Skeletal muscle tissue (tissue), 4 donors: ENCODE data around the gene FHOD3. TPM values are rescaled to one million over a fixed set of nuclear protein-coding genes. Genes with fewer than 3 reads are reported as not detected.

Source experiments
- H3K27ac ChIP-seq: one replicate; pipeline ENCODE4 v1.7.0; 2013; ENCODE audit warnings: mild to moderate bottlenecking, low read depth, low read length, inconsistent platforms
- H3K27me3 ChIP-seq, 3 donors: one replicate each; pipeline ENCODE4 v1.7.0; 2013; ENCODE audit warnings: low read length in 3 of 3; ENCODE audit not compliant: control insufficient read depth in 3 of 3, insufficient read depth in 3 of 3
- H3K36me3 ChIP-seq, 3 donors: one replicate each; pipeline ENCODE4 v1.7.0; 2013; ENCODE audit warnings: low read length in 3 of 3; ENCODE audit not compliant: control insufficient read depth in 3 of 3, insufficient read depth in 3 of 3
- H3K4me1 ChIP-seq, 3 donors: one replicate each; pipeline ENCODE4 v1.7.0; 2013; ENCODE audit warnings: low read length in 3 of 3, mild to moderate bottlenecking in 3 of 3; ENCODE audit not compliant: control insufficient read depth in 3 of 3, insufficient read depth in 3 of 3
- H3K4me3 ChIP-seq, 3 donors: one replicate each; pipeline ENCODE4 v1.7.0; 2013; ENCODE audit warnings: low read length in 3 of 3
- H3K9ac ChIP-seq, 3 donors: one replicate each; pipeline ENCODE4 v1.7.0; 2013; ENCODE audit warnings: low read length in 3 of 3, mild to moderate bottlenecking in 3 of 3, moderate library complexity in 2 of 3, low read depth in 1 of 3
- H3K9me3 ChIP-seq, 3 donors: one replicate each; pipeline ENCODE4 v1.7.0; 2013; ENCODE audit warnings: low read length in 3 of 3; ENCODE audit not compliant: control insufficient read depth in 3 of 3
- total RNA-seq: library from RNA; depleted of rRNA; stranded (reverse); fragments of >200 nt; gene quantifications from one replicate; pipeline ENCODE4 v1.2.3, GENCODE V29; 2014
- donor health status: Osteomylitis.

The FHOD3 gene
- total RNA-seq, 1 donor from 2014 or later, result 15.7 TPM

DNA sequence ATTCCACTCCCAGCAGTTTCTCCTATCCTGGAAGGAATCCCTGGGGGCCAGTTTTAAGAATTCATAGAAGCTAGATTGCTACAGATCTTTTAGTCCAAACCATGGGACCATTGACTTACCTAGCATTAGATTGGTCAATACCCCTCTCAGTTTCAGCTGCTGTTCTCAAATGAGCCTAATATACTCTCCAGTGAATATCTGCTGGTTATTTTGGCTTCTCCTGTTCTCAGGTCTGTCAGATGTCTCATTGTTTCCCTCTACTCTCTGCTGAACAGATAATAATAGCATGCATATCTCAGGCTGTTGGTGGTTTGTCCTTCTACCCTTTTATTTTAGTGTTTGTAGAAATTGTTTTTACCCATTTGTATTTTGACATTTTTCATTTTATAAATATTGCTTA is 99.5 kb downstream of the FHOD3 start:
- Histone ChIP-seq H3K27me3 (no peaks in the 10 kb centered on the region), H3K36me3 (no peaks in the 10 kb centered on the region), H3K4me3 (no peak overlapping the region), H3K27ac (peak overlapping the region; percentile 66), H3K9ac (no peak overlapping the region), H3K4me1 (peaks cover 14 to 45% (median 33%) of the 10 kb centered on the region in 3 donors), H3K9me3 (peaks cover 0 to 3% (median 0%) of the 10 kb centered on the region in 3 donors)

DNA sequence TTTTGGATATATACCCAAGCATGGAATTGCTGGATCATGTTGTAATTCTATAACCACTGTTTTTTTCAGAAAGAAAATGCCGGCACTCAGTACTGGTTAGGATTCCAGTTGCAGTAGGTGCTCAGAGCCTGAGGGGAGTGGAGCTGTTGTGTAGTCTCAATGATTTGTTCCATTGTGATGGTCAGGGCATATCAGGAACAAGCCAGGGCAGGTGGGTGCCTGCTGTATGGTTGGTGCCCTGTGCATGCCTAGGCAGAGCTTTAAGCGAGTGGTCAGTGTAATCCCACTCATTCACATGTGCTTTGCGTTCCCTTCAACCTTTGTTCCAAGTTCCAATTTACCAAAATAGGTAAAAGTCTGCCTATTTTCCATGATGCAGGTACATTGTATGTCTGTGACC is 100.9 kb downstream of the FHOD3 start:
- no peaks in the 10 kb centered on the region for H3K27me3 ChIP-seq
- peaks cover 9 to 45% (median 32%) of the 10 kb centered on the region in 3 donors for H3K4me1 ChIP-seq
- no peak overlapping the region for H3K4me3 ChIP-seq
- peaks cover 0 to 3% (median 0%) of the 10 kb centered on the region in 3 donors for H3K9me3 ChIP-seq
- no peak overlapping the region for H3K27ac ChIP-seq
- no peak overlapping the region for H3K9ac ChIP-seq
- H3K36me3 ChIP-seq, result no peaks in the 10 kb centered on the region

DNA sequence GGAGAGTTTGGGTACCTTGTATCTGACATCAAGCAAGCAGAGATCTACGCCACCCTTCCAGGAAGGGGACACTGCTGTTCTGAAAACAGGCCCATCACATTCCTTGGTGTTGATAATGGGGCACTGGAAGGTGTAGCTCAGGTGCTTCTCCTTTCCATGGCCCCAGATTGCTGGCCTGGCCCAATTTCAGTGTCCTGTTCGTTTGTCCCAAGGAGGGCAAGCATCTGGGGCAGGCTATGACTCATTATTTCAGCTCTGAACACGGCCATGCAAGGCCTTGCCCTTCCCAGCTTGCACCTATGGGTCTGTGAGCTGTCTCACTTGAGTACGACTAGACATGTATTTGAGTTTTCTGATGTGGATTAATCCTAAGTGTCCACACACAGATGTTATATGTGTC is 101.5 kb downstream of the FHOD3 start:
- peaks cover 12 to 46% (median 33%) of the 10 kb centered on the region in 3 donors for H3K4me1 ChIP-seq
- no peak overlapping the region for H3K9ac ChIP-seq
- H3K27me3 ChIP-seq, result no peaks in the 10 kb centered on the region
- H3K9me3 ChIP-seq, result peaks cover 0 to 3% (median 0%) of the 10 kb centered on the region in 3 donors
- H3K36me3 ChIP-seq, result no peaks in the 10 kb centered on the region
- H3K27ac ChIP-seq, result no peak overlapping the region
- no peak overlapping the region for H3K4me3 ChIP-seq

DNA sequence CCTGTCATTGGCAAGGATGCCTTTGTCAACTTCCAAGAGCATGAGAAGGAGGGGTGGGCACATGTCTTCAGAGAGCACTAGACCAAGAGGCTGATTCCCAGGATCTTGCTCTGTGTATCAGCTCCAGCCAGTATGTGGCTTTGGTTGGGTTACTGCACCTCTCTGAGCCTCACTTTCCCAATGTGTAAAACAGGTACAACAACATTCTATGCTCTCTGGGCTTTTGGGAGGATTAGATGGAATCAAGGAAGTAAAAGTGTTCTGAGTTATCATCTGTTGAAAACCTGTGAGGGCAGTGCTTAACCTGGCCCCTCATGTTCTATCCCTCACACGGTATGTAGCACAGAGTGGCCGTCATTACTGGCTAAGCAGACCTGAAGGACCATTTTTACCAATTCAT is 103.9 kb downstream of the FHOD3 start:
- no peak overlapping the region for H3K9ac ChIP-seq
- no peaks in the 10 kb centered on the region for H3K36me3 ChIP-seq
- peaks cover 16 to 61% (median 44%) of the 10 kb centered on the region in 3 donors for H3K4me1 ChIP-seq
- no peaks in the 10 kb centered on the region for H3K9me3 ChIP-seq
- no peaks in the 10 kb centered on the region for H3K27me3 ChIP-seq
- H3K27ac ChIP-seq, result no peak overlapping the region
- H3K4me3 ChIP-seq, result no peak overlapping the region

DNA sequence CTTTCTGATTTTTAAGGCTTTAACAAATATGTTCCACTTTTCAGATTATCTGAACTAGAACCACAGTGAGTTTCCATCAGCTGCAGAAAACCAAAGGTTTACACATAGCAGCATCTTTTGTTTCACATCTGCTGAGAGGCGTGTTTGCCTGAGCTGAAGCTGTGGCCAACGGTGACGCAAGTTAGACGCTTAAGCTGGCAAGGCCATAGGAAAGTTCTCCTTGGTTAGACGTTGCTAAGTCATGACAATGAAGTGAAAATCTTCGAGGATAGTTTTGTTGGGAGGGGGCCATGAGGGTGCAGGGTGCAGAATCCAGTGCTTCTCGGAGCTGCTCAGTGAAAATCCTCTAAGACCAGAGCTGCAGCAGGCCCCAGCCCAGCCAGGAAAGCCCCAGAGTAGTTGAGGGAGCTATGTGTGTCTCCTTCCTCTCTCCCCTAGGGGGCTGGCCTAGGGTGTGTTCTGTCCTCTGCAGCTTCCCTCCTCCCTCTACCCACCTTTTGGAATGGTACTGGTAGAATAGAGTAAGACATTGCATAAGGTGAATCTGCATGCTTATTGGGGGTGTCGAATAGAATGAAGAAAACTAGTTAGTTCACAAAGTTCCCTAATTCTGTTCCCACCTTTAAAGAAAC is 105.4 kb downstream of the FHOD3 start:
- peak overlapping the region in 1 of 3 donors; percentile 55 for H3K9ac ChIP-seq
- H3K4me1 ChIP-seq, result peaks cover 16 to 58% (median 49%) of the 10 kb centered on the region in 3 donors

DNA sequence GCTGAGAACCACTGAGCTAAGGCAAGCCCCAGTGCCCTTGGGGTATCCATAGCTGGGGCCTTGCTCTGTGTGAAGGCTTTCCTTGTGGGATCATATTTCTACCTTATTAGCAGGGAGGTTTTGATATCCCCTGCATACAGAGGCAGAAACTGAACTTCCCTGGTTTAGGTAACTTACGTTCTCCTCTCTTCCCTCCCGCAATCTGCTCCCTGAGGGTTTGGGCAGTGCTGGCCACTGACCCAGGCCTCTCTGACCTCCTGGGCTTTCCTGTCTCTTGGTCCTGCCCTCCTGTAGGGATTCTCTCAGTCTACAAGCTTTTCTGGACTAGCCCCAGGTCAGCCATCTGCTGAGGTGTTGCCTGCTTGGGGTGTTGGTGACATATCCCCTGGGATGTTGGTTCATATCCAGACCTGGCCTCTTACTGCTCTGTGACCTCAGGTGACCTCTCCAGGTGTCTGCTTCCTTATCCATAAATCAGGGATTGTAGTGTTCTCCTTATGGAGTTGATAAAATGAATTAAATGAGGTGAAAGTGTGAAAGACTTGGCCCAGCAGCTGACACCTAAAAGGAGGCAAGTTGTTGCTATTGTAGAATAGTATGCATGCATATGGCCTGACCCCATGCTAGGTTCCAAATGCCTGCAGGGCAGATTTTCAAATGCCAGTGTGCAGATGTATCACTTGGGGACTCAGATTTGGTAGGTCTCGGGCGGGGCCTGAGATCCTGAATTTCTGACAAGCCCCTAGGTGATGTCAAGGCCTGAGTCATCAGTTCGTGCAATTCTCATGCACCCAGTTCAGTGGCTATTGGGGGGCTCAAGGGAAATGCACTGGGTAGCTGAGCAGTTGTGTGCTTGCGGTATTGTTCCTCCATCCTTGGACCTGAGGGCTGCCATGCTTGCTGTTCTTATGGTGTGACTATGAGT is 106.6 kb downstream of the FHOD3 start:
- no peaks in the 10 kb centered on the region for H3K36me3 ChIP-seq
- H3K4me1 ChIP-seq, result peaks cover 16 to 49% (median 42%) of the 10 kb centered on the region in 3 donors
- H3K27me3 ChIP-seq, result no peaks in the 10 kb centered on the region
- no peaks in the 10 kb centered on the region for H3K9me3 ChIP-seq
- H3K27ac ChIP-seq, result no peak overlapping the region
- H3K9ac ChIP-seq, result no peak overlapping the region
- H3K4me3 ChIP-seq, result no peak overlapping the region

More for the DNA sequence above, 105.4 kb downstream of the FHOD3 start:
- Histone ChIP-seq H3K9me3 (no peaks in the 10 kb centered on the region), H3K4me3 (peak overlapping the region in 1 of 3 donors; percentile 8), H3K36me3 (no peaks in the 10 kb centered on the region), H3K27me3 (no peaks in the 10 kb centered on the region), H3K27ac (peak overlapping the region; percentile 65)

DNA sequence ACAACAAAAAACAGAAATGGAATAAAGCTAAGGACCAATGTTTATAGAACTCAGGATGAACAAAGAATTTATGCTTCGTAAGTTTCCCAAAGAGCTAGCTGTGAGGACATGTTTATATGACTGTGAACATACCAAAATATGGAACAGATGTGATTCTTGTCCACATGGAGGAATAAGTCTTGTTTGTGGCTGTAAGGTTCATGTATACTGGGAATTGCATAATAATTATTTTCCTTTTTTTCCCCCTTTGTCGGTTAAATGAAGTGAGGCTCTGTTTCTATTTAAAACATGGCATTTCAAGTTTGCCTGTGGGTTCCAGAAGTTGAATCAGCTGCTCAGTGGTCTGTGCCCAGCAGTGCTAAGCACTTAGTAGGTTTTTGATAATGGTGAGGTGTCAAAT is 108.1 kb downstream of the FHOD3 start:
- H3K9ac ChIP-seq, result no peak overlapping the region
- H3K27me3 ChIP-seq, result no peaks in the 10 kb centered on the region
- no peak overlapping the region for H3K4me3 ChIP-seq
- H3K36me3 ChIP-seq, result no peaks in the 10 kb centered on the region
- no peaks in the 10 kb centered on the region for H3K9me3 ChIP-seq
- H3K4me1 ChIP-seq, result peaks cover 16 to 45% (median 38%) of the 10 kb centered on the region in 3 donors
- no peak overlapping the region for H3K27ac ChIP-seq

DNA sequence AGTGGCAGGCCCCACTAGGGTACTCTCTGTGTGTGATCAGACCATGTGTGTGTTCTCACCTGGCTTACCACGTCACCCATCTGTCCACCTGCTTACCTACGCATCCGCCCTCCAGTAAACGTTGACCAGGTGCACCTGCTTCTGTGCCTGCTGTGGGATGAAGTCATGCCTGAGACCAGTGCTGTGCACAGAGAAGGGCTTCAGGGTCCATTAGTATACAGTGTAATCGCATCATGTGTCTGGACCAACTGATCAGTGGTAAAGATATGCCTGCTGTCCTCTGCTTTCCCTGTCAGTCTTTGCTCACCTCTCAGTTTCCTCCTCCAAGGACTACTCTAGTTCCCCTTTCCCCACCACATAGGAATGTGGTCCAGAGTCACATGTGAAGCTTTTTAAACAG is 109.3 kb downstream of the FHOD3 start:
- no peak overlapping the region for H3K4me3 ChIP-seq
- H3K36me3 ChIP-seq, result no peaks in the 10 kb centered on the region
- no peaks in the 10 kb centered on the region for H3K9me3 ChIP-seq
- H3K4me1 ChIP-seq, result peaks cover 16 to 38% (median 36%) of the 10 kb centered on the region in 3 donors
- no peak overlapping the region for H3K9ac ChIP-seq
- H3K27me3 ChIP-seq, result no peaks in the 10 kb centered on the region
- no peak overlapping the region for H3K27ac ChIP-seq

DNA sequence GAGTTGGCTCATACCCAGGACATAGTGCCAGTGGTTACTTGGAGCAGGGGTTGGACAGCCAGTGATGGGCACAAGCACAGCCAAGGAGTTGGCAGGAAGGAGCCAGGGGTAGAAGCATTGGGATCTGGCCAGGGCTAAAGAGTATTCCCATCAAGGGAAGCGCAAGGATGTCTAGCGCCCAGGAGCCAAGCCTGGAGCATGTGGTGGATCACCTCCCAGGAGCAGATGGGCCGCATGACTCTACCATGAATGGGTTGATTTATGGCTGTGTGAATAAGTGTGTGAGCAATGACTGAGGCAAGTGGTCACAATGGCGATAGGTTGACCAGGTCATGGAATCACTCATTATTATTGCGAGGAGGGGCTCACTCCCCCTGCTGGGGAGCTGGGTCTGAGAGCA is 111.1 kb downstream of the FHOD3 start:
- H3K27me3 ChIP-seq, result no peaks in the 10 kb centered on the region
- no peaks in the 10 kb centered on the region for H3K36me3 ChIP-seq
- no peak overlapping the region for H3K27ac ChIP-seq
- H3K9me3 ChIP-seq, result no peaks in the 10 kb centered on the region
- no peak overlapping the region for H3K4me3 ChIP-seq
- no peak overlapping the region for H3K9ac ChIP-seq
- H3K4me1 ChIP-seq, result peaks cover 8 to 26% (median 20%) of the 10 kb centered on the region in 3 donors

DNA sequence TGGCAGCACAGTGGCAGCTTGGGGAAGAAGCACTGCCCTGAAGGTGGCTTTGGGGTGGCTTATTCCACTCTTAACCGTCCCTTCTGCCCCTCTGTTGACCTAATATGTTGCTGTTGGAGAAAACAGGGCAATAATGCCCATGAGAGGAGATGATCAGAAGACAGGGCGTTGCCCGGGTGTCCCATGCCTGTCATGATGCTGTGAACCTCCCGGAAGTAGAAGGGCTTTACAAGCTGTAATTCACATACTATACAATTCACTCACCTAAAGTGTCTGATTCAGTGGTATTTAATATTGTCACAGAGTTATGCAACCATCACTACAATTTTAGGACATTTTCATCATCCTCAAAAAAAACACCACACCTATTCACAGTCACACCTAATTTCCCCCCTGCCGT is 112.3 kb downstream of the FHOD3 start:
- Histone ChIP-seq H3K9ac (no peak overlapping the region), H3K9me3 (no peaks in the 10 kb centered on the region), H3K4me3 (no peak overlapping the region), H3K36me3 (no peaks in the 10 kb centered on the region), H3K27ac (no peak overlapping the region), H3K4me1 (peaks cover 0 to 15% (median 12%) of the 10 kb centered on the region in 3 donors), H3K27me3 (no peaks in the 10 kb centered on the region)
